GM12878 (cell line): ENCODE results near the gene CCNJ. TPM values are rescaled to one million over a fixed set of nuclear protein-coding genes. Genes with fewer than 3 reads are reported as not detected.

Source experiments
- CEBPB ChIP-seq, 2 experiments: fragments of 150-350 bp in 1 of 2; IDR thresholded peaks; 2 replicates each; pipeline ENCODE4 v1.6.1; 2012 to 2014; ENCODE audit warnings: low read depth in 2 of 2, low read length in 2 of 2, borderline replicate concordance in 1 of 2, inconsistent platforms in 1 of 2
- CHD1 ChIP-seq: IDR thresholded peaks from 2 replicates; pipeline ENCODE4 v1.6.1; 2012; ENCODE audit warnings: low read depth, low read length, improper control_type of control experiment
- CHD2 ChIP-seq: IDR thresholded peaks from 2 replicates; pipeline ENCODE4 v1.6.1; 2011; ENCODE audit warnings: low read depth, low read length, improper control_type of control experiment, borderline replicate concordance
- CREB1 ChIP-seq: IDR thresholded peaks from 2 replicates; pipeline ENCODE4 v1.6.1; 2012; ENCODE audit warnings: low read depth, mild to moderate bottlenecking, inconsistent platforms
- CREM ChIP-seq: IDR thresholded peaks from 2 replicates; pipeline ENCODE4 v1.6.1; 2014; ENCODE audit warnings: antibody characterized with exemption, low read depth
- IKZF1 ChIP-seq: fragments of 450-650 bp; conservative IDR thresholded peaks from 2 replicates; pipeline ENCODE4 v1.6.1; 2017; ENCODE audit warnings: antibody characterized with exemption, mild to moderate bottlenecking
- KLF5 ChIP-seq: fragments of 450-650 bp; IDR thresholded peaks from 2 replicates; pipeline ENCODE4 v1.6.1; 2014; ENCODE audit warnings: mild to moderate bottlenecking; ENCODE audit not compliant: partially characterized antibody
- LARP7 ChIP-seq: fragments of 450-650 bp; IDR thresholded peaks from 2 replicates; pipeline ENCODE4 v1.6.1; 2017; ENCODE audit warnings: mild to moderate bottlenecking
- MEF2A ChIP-seq: IDR thresholded peaks from 2 replicates; pipeline ENCODE4 v1.6.1; 2011; ENCODE audit warnings: low read depth, mild to moderate bottlenecking, low read length, moderate library complexity; ENCODE audit not compliant: insufficient read depth
- MTA3 ChIP-seq: IDR thresholded peaks from 2 replicates; pipeline ENCODE4 v1.6.1; 2012; ENCODE audit warnings: low read length, inconsistent platforms, borderline replicate concordance
- MYC ChIP-seq: IDR thresholded peaks from 2 replicates; pipeline ENCODE4 v1.6.1; 2011; ENCODE audit warnings: mild to moderate bottlenecking, low read length, moderate library complexity, inconsistent platforms; ENCODE audit not compliant: insufficient read depth, insufficient replicate concordance, insufficient read length, severe bottlenecking
- NFYA ChIP-seq: IDR thresholded peaks from 2 replicates; pipeline ENCODE4 v1.6.1; 2011; ENCODE audit warnings: low read depth, mild to moderate bottlenecking, low read length, improper control_type of control experiment, borderline replicate concordance
- NR2C1 ChIP-seq: fragments of 450-650 bp; IDR thresholded peaks from 2 replicates; pipeline ENCODE4 v1.6.1; 2017; ENCODE audit warnings: antibody characterized with exemption, mild to moderate bottlenecking, moderate library complexity
- PAX5 ChIP-seq: IDR thresholded peaks from 2 replicates; pipeline ENCODE4 v1.6.1; 2011; ENCODE audit warnings: low read depth, low read length, borderline replicate concordance
- POLR2AphosphoS5 ChIP-seq: IDR thresholded peaks from 2 replicates; pipeline ENCODE4 v1.6.1; 2011; ENCODE audit warnings: mild to moderate bottlenecking, low read length, inconsistent platforms
- RB1 ChIP-seq: fragments of 450-650 bp; formaldehyde crosslinking; IDR thresholded peaks from 2 replicates; pipeline ENCODE4 v1.6.1; 2017; ENCODE audit warnings: mild to moderate bottlenecking, borderline replicate concordance
- RFX5 ChIP-seq: IDR thresholded peaks from 2 replicates; pipeline ENCODE4 v1.6.1; 2011; ENCODE audit warnings: low read depth, low read length, improper control_type of control experiment
- SIN3A ChIP-seq: IDR thresholded peaks from 2 replicates; pipeline ENCODE4 v1.6.1; 2012; ENCODE audit warnings: low read depth, low read length, improper control_type of control experiment
- SP1 ChIP-seq: IDR thresholded peaks from one replicate; pipeline ENCODE4 v1.6.1; 2011; ENCODE audit warnings: low read depth, low read length
- TCF7 ChIP-seq: IDR thresholded peaks from 2 replicates; pipeline ENCODE4 v1.6.1; 2014; ENCODE audit warnings: antibody characterized with exemption, borderline replicate concordance
- ZNF217 ChIP-seq: fragments of 450-650 bp; IDR thresholded peaks from 2 replicates; pipeline ENCODE4 v1.6.1; 2017; ENCODE audit warnings: antibody characterized with exemption, mild to moderate bottlenecking
- ZNF622 ChIP-seq: fragments of 450-650 bp; IDR thresholded peaks from 2 replicates; pipeline ENCODE4 v1.6.1; 2017; ENCODE audit warnings: mild to moderate bottlenecking, inconsistent platforms
- polyA plus RNA-seq, 11 experiments: library from polyadenylated mRNA; depleted of rRNA in 4 of 11; unstranded in 6 of 11; stranded (reverse) in 5 of 11; fragments of >200 nt; fragmentation: Nextera tagmentation in 4 of 11; fragmentation: Illumina TruSeq in 1 of 11; extraction: Ambion mirVana in 4 of 11; extraction: Trizol in 1 of 11; gene quantifications; 1 replicate in 1 of 11; 2 replicates in 10 of 11; pipeline versions ENCODE4 v1.2.1 to v1.2.3, GENCODE V29; 2011 to 2016; ENCODE audit warnings: inconsistent platforms in 2 of 11, missing spikeins in 2 of 11, low read depth in 1 of 11
- total RNA-seq, 4 experiments: library from RNA; depleted of rRNA in 3 of 4; stranded (reverse); fragments of >200 nt in 3 of 4; fragmentation: Illumina TruSeq in 1 of 4; extraction: Trizol in 1 of 4; gene quantifications; 2 replicates each; pipeline versions ENCODE4 v1.2.1 to v1.2.3, GENCODE V29; 2013 to 2021
- TF ChIP-seq, protein P1 (sequence below): IDR thresholded peaks from 2 replicates; pipeline ENCODE4 v1.6.1; 2012; ENCODE audit warnings: low read depth, low read length, improper control_type of control experiment
- TF ChIP-seq, protein P2 (sequence below): IDR thresholded peaks from 2 replicates; pipeline ENCODE4 v1.6.1; 2012; ENCODE audit warnings: low read depth, low read length, improper control_type of control experiment
- TF ChIP-seq, protein P3 (sequence below): IDR thresholded peaks from 2 replicates; pipeline ENCODE4 v1.6.1; 2012; ENCODE audit warnings: low read length, inconsistent platforms
- TF ChIP-seq, protein P4 (sequence below): IDR thresholded peaks from 2 replicates; pipeline ENCODE4 v1.6.1; 2012; ENCODE audit warnings: mild to moderate bottlenecking, low read depth, low read length

Gene CCNJ
- total and polyA plus RNA-seq, 10 of the 15 experiments (the other 5 are each of a cell fraction or from before 2014, with no cell fraction given): 0.56 to 8.8 (median 6.6) TPM

DNA sequence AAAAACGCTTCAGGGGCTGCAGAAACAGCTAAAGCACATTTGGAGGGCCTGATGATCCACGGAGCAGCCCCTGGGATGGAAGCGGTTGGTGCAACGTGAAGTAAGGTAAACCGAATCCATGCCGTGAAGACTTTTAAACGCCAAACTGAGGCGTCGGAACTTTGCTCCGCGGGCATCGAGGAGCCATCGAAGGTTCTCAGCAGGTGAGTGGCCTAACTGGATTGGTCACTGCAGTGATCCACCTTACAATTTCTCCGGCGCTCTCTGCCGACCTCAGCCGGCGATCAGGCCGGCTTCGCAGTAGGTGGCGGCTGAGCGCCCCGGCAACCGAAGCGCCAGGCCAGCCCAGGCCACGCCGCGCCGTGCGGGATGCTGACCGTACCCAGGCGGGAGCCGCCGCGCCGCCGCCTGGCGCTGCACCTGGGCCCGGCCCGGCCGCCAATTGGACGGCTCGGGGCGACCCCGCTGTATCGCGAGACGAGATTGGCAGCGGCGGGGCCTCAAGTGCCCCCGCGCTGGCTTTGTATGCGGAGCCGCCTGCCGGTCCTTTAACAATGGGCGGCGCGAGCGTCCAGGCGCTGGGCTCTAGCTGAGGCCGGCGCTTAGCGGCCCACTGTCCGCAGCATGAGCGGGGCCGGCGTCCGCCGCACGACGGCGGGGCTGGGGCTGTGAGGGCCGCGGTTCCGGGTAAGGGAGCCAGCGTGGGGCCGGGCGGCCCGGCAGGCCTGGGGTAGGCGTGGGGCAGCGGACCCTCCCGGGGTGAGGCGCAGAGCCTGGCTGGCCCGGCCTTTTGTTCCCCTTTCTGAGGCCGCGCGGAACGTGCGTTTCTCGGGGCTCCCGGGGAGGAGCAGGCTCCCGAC, at the start of gene CCNJ (continued):
- TF ChIP-seq MYC: peak; percentile 69
- peak; percentile 75 for TF ChIP-seq LARP7
- TF ChIP-seq NFYA: no peak; the same call in 1 of the 2 replicates
- TF ChIP-seq CEBPB (IDR thresholded peaks at IDR 0.05; ENCODE audit: borderline replicate concordance in 1 of 2, low read depth in 2 of 2, low read length in 2 of 2): no peak
- TF ChIP-seq, protein P1, sequence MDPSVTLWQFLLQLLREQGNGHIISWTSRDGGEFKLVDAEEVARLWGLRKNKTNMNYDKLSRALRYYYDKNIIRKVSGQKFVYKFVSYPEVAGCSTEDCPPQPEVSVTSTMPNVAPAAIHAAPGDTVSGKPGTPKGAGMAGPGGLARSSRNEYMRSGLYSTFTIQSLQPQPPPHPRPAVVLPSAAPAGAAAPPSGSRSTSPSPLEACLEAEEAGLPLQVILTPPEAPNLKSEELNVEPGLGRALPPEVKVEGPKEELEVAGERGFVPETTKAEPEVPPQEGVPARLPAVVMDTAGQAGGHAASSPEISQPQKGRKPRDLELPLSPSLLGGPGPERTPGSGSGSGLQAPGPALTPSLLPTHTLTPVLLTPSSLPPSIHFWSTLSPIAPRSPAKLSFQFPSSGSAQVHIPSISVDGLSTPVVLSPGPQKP: no peak
- TF ChIP-seq, protein P2, sequence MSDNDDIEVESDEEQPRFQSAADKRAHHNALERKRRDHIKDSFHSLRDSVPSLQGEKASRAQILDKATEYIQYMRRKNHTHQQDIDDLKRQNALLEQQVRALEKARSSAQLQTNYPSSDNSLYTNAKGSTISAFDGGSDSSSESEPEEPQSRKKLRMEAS: peak; percentile 36; the same call in 1 of the 2 replicates
- TF ChIP-seq ZNF622: no peak
- TF ChIP-seq, protein P3, sequence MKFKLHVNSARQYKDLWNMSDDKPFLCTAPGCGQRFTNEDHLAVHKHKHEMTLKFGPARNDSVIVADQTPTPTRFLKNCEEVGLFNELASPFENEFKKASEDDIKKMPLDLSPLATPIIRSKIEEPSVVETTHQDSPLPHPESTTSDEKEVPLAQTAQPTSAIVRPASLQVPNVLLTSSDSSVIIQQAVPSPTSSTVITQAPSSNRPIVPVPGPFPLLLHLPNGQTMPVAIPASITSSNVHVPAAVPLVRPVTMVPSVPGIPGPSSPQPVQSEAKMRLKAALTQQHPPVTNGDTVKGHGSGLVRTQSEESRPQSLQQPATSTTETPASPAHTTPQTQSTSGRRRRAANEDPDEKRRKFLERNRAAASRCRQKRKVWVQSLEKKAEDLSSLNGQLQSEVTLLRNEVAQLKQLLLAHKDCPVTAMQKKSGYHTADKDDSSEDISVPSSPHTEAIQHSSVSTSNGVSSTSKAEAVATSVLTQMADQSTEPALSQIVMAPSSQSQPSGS: no peak
- TF ChIP-seq CREM: 0 out of 2 replicates have a peak, but pooled peaks have one; percentile 7
- 0 out of 2 replicates have a peak, but pooled peaks have one; percentile 46 for TF ChIP-seq SIN3A
- peak; percentile 98 for TF ChIP-seq CHD2
- peak; percentile 65; the same call in 1 of the 2 replicates for TF ChIP-seq POLR2AphosphoS5
- TF ChIP-seq PAX5: no peak
- TF ChIP-seq ZNF217: no peak
- no peak for TF ChIP-seq RFX5
- TF ChIP-seq CHD1: no peak
- peak; percentile 87 for TF ChIP-seq SP1
- no peak for TF ChIP-seq CREB1
- TF ChIP-seq NR2C1: 0 out of 2 replicates have a peak, but pooled peaks have one; percentile 19
- TF ChIP-seq KLF5: peak; percentile 75
- TF ChIP-seq IKZF1: peak; percentile 75
- no peak for TF ChIP-seq MTA3
- no peak for TF ChIP-seq TCF7
- TF ChIP-seq, protein P4, sequence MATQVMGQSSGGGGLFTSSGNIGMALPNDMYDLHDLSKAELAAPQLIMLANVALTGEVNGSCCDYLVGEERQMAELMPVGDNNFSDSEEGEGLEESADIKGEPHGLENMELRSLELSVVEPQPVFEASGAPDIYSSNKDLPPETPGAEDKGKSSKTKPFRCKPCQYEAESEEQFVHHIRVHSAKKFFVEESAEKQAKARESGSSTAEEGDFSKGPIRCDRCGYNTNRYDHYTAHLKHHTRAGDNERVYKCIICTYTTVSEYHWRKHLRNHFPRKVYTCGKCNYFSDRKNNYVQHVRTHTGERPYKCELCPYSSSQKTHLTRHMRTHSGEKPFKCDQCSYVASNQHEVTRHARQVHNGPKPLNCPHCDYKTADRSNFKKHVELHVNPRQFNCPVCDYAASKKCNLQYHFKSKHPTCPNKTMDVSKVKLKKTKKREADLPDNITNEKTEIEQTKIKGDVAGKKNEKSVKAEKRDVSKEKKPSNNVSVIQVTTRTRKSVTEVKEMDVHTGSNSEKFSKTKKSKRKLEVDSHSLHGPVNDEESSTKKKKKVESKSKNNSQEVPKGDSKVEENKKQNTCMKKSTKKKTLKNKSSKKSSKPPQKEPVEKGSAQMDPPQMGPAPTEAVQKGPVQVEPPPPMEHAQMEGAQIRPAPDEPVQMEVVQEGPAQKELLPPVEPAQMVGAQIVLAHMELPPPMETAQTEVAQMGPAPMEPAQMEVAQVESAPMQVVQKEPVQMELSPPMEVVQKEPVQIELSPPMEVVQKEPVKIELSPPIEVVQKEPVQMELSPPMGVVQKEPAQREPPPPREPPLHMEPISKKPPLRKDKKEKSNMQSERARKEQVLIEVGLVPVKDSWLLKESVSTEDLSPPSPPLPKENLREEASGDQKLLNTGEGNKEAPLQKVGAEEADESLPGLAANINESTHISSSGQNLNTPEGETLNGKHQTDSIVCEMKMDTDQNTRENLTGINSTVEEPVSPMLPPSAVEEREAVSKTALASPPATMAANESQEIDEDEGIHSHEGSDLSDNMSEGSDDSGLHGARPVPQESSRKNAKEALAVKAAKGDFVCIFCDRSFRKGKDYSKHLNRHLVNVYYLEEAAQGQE: no peak
- peak; percentile 68; the same call in 1 of the 2 replicates for TF ChIP-seq RB1
- TF ChIP-seq MEF2A: no peak
